HepG2 (cell line): ENCODE data around the gene TOM1L2. TPM values are rescaled to one million over a fixed set of nuclear protein-coding genes. Genes with fewer than 3 reads are reported as not detected.

ENCODE experiments used
- ELF1 ChIP-seq: sonication (generic); formaldehyde crosslinking; IDR thresholded peaks from 2 replicates; pipeline ENCODE4 v1.4.0; 2020; ENCODE audit warnings: missing genetic modification reagents
- ELF3 ChIP-seq: IDR thresholded peaks from 2 replicates; pipeline ENCODE4 v1.6.1; 2016; ENCODE audit warnings: missing genetic modification reagents, missing compliant biosample characterization
- HOXA3 ChIP-seq: sonication (generic); formaldehyde crosslinking; IDR thresholded peaks from 2 replicates; pipeline ENCODE4 v1.5.0; 2020; ENCODE audit warnings: missing genetic modification reagents
- KDM5B ChIP-seq: sonication (generic); formaldehyde crosslinking; IDR thresholded peaks from 2 replicates; pipeline ENCODE4 v1.4.0; 2020; ENCODE audit warnings: missing genetic modification reagents, mild to moderate bottlenecking, borderline replicate concordance
- MBNL3 ChIP-seq: fragments of 250-450 bp; sonication (Bioruptor Pico); conservative IDR thresholded peaks from 2 replicates; pipeline ENCODE4 v1.8.0; 2022; ENCODE audit warnings: mild to moderate bottlenecking, inconsistent platforms
- MXI1 ChIP-seq: IDR thresholded peaks from 3 replicates; pipeline ENCODE4 v1.6.1; 2012; ENCODE audit warnings: low read depth, low read length, inconsistent platforms, borderline replicate concordance
- MYC ChIP-seq: sonication (generic); formaldehyde crosslinking; IDR thresholded peaks from 2 replicates; pipeline ENCODE4 v1.9.0; 2021; ENCODE audit warnings: missing genetic modification reagents, borderline replicate concordance
- NFKB2 ChIP-seq: sonication (generic); formaldehyde crosslinking; IDR thresholded peaks from 2 replicates; pipeline ENCODE4 v1.4.0; 2020; ENCODE audit warnings: missing genetic modification reagents, borderline replicate concordance
- RAD21 ChIP-seq: fragments of 450-650 bp; formaldehyde crosslinking; IDR thresholded peaks from 2 replicates; pipeline ENCODE4 v1.5.0; 2020; ENCODE audit warnings: mild to moderate bottlenecking
- SALL1 ChIP-seq: sonication (generic); formaldehyde crosslinking; IDR thresholded peaks from 2 replicates; pipeline ENCODE4 v1.8.0; 2022; ENCODE audit warnings: mild to moderate bottlenecking, missing genetic modification reagents
- SMC3 ChIP-seq: IDR thresholded peaks from 2 replicates; pipeline ENCODE4 v1.6.1; 2011; ENCODE audit warnings: low read length, improper control_type of control experiment
- SP4 ChIP-seq: sonication (generic); formaldehyde crosslinking; IDR thresholded peaks from 2 replicates; pipeline ENCODE4 v1.8.1; 2023; ENCODE audit warnings: mild to moderate bottlenecking, missing genetic modification reagents
- ZFP36L2 ChIP-seq: sonication (generic); formaldehyde crosslinking; IDR thresholded peaks from 2 replicates; pipeline ENCODE4 v1.4.0; 2020; ENCODE audit warnings: missing genetic modification reagents
- ZMYM2 ChIP-seq: sonication (generic); formaldehyde crosslinking; IDR thresholded peaks from 2 replicates; pipeline ENCODE4 v1.8.0; 2022; ENCODE audit warnings: mild to moderate bottlenecking, missing genetic modification reagents
- ZMYM4 ChIP-seq: sonication (generic); formaldehyde crosslinking; IDR thresholded peaks from 2 replicates; pipeline ENCODE4 v1.8.1; 2023; ENCODE audit warnings: mild to moderate bottlenecking, missing genetic modification reagents
- ZNF274 ChIP-seq: sonication (generic); formaldehyde crosslinking; IDR thresholded peaks from 2 replicates; pipeline ENCODE4 v1.5.1; 2020; ENCODE audit warnings: mild to moderate bottlenecking, missing genetic modification reagents
- ZNF510 ChIP-seq: sonication (generic); formaldehyde crosslinking; IDR thresholded peaks from 2 replicates; pipeline ENCODE4 v1.4.0; 2020; ENCODE audit warnings: low read depth, mild to moderate bottlenecking, missing genetic modification reagents
- ZNF550 ChIP-seq: sonication (generic); formaldehyde crosslinking; IDR thresholded peaks from 2 replicates; pipeline ENCODE4 v1.4.0; 2020; ENCODE audit warnings: mild to moderate bottlenecking, missing genetic modification reagents, borderline replicate concordance
- polyA plus RNA-seq, 8 experiments: library from polyadenylated mRNA; depleted of rRNA in 3 of 8; stranded (reverse) in 7 of 8; unstranded in 1 of 8; fragments of >200 nt; fragmentation: Illumina TruSeq in 4 of 8; extraction: Trizol in 4 of 8; gene quantifications; 2 replicates each; pipeline versions ENCODE4 v1.2.1 to v1.2.3, GENCODE V29; 2011 to 2016; ENCODE audit warnings: low read depth in 4 of 8, missing spikeins in 1 of 8, mixed read lengths in 1 of 8; ENCODE audit not compliant: insufficient read depth in 1 of 8
- total RNA-seq, 5 experiments: library from RNA; depleted of rRNA; stranded (reverse); fragments of >200 nt; fragmentation: Illumina TruSeq; extraction: Trizol; gene quantifications; 2 replicates each; pipeline ENCODE4 v1.2.3, GENCODE V29; 2016; ENCODE audit warnings: low read depth in 1 of 5
- TF ChIP-seq, protein P1 (sequence below): sonication (generic); formaldehyde crosslinking; IDR thresholded peaks from 2 replicates; pipeline ENCODE4 v1.4.0; 2020; ENCODE audit warnings: missing genetic modification reagents
- TF ChIP-seq, protein P2 (sequence below): sonication (generic); formaldehyde crosslinking; IDR thresholded peaks from 2 replicates; pipeline ENCODE4 v1.8.0; 2023; ENCODE audit warnings: mild to moderate bottlenecking, missing genetic modification reagents
- TF ChIP-seq, protein P3 (sequence below): sonication (generic); formaldehyde crosslinking; IDR thresholded peaks from 2 replicates; pipeline ENCODE4 v1.4.0; 2020; ENCODE audit warnings: missing genetic modification reagents
- TF ChIP-seq, protein P4 (sequence below): sonication (generic); formaldehyde crosslinking; IDR thresholded peaks from 2 replicates; pipeline ENCODE4 v1.4.0; 2020; ENCODE audit warnings: missing genetic modification reagents, borderline replicate concordance

TOM1L2 gene
- total and polyA plus RNA-seq, 2 of the 13 experiments (the other 11 are each of a cell fraction or from before 2014, with no cell fraction given): 4.7 to 7.4 TPM

DNA sequence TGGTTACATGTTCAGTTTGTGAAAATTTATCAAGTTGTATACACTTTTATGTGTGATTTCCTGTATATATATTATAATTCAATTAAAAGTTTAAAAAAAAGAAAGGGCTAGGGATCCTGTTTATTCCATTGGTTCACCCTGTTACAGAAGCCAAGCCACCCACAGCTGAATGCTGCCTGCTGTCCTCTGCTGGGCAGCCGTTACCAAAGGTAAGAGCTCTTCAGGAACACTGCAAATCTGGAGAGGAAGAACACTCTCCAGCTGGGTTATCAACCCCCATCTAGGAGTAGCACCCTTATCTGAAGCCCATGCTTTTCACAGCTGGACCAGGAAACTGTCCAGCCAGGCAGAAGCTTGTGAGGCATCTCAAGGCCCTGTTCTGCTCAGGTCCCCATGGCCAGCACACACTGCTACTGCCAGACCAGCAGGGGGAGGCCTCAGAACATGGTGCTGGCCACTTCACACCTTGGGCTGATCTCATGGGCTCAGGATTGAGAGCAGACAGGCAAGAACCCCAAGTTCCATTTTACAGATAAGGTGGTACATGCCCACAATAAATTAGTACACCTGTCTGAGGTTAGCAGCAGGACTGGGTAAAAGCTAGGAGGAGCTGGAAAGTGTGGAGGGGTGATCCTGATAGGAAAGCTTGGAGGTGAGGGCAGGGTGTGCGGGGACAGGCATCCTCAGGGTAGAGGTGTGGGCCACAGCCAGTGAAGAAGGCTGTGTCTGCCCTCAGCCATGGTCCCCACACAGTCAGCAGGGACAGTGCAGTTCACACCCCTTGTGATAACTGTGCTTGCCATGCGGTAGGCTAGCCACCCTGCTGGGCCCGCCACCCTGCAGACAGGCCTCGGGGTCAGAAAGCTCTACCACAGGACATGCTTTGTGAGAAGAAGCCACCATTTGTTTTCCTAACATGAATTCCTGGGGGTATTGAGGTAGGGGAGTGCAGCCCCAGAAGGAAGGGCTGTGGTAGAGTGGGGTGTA is 81.1 kb downstream of the TOM1L2 start (continued):
- TF ChIP-seq NFKB2 (CRISPR knock-in tag) (peak; percentile 60; the same call in 1 of the 2 replicates), ELF3 (CRISPR knock-in tag) (peak; percentile 39; the same call in 1 of the 2 replicates), ZNF510 (no peak), ZNF550 (CRISPR knock-in tag) (no peak), MBNL3 (CRISPR knock-in tag) (no peak), RAD21 (CRISPR knock-in tag) (peak; percentile 94), HOXA3 (CRISPR knock-in tag) (peak; percentile 29; the same call in 1 of the 2 replicates), ZFP36L2 (CRISPR knock-in tag) (no peak), SALL1 (peak; percentile 51), MYC (CRISPR knock-in tag) (peak; percentile 57; the same call in 1 of the 2 replicates), ZMYM2 (no peak), ZNF274 (CRISPR knock-in tag) (0 out of 2 replicates have a peak, but pooled peaks have one; percentile 27), KDM5B (CRISPR knock-in tag) (0 out of 2 replicates have a peak, but pooled peaks have one; percentile 29), SP4 (peak; percentile 28; the same call in 1 of the 2 replicates), SMC3 (peak; percentile 90), MXI1 (peak; percentile 22; the same call in 1 of the 3 replicates), ZMYM4 (CRISPR knock-in tag) (0 out of 2 replicates have a peak, but pooled peaks have one; percentile 31), ELF1 (CRISPR knock-in tag) (peak; percentile 14; the same call in 1 of the 2 replicates)
- TF ChIP-seq, protein P1, sequence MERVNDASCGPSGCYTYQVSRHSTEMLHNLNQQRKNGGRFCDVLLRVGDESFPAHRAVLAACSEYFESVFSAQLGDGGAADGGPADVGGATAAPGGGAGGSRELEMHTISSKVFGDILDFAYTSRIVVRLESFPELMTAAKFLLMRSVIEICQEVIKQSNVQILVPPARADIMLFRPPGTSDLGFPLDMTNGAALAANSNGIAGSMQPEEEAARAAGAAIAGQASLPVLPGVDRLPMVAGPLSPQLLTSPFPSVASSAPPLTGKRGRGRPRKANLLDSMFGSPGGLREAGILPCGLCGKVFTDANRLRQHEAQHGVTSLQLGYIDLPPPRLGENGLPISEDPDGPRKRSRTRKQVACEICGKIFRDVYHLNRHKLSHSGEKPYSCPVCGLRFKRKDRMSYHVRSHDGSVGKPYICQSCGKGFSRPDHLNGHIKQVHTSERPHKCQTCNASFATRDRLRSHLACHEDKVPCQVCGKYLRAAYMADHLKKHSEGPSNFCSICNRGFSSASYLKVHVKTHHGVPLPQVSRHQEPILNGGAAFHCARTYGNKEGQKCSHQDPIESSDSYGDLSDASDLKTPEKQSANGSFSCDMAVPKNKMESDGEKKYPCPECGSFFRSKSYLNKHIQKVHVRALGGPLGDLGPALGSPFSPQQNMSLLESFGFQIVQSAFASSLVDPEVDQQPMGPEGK: 0 out of 2 replicates have a peak, but pooled peaks have one; percentile 22
- TF ChIP-seq, protein P2, sequence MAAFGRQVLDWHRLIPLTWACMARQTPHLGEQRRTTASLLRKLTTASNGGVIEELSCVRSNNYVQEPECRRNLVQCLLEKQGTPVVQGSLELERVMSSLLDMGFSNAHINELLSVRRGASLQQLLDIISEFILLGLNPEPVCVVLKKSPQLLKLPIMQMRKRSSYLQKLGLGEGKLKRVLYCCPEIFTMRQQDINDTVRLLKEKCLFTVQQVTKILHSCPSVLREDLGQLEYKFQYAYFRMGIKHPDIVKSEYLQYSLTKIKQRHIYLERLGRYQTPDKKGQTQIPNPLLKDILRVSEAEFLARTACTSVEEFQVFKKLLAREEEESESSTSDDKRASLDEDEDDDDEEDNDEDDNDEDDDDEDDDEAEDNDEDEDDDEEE: no peak
- TF ChIP-seq, protein P3, sequence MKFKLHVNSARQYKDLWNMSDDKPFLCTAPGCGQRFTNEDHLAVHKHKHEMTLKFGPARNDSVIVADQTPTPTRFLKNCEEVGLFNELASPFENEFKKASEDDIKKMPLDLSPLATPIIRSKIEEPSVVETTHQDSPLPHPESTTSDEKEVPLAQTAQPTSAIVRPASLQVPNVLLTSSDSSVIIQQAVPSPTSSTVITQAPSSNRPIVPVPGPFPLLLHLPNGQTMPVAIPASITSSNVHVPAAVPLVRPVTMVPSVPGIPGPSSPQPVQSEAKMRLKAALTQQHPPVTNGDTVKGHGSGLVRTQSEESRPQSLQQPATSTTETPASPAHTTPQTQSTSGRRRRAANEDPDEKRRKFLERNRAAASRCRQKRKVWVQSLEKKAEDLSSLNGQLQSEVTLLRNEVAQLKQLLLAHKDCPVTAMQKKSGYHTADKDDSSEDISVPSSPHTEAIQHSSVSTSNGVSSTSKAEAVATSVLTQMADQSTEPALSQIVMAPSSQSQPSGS (CRISPR knock-in tag): 0 out of 2 replicates have a peak, but pooled peaks have one; percentile 38
- TF ChIP-seq, protein P4, sequence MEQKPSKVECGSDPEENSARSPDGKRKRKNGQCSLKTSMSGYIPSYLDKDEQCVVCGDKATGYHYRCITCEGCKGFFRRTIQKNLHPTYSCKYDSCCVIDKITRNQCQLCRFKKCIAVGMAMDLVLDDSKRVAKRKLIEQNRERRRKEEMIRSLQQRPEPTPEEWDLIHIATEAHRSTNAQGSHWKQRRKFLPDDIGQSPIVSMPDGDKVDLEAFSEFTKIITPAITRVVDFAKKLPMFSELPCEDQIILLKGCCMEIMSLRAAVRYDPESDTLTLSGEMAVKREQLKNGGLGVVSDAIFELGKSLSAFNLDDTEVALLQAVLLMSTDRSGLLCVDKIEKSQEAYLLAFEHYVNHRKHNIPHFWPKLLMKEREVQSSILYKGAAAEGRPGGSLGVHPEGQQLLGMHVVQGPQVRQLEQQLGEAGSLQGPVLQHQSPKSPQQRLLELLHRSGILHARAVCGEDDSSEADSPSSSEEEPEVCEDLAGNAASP: 0 out of 2 replicates have a peak, but pooled peaks have one; percentile 18
